Liver (tissue), 3 donors: ENCODE measurements around the gene PARN.

Experiments
- FOXA1 ChIP-seq: IDR thresholded peaks from 2 replicates; pipeline ENCODE4 v1.6.1; 2016; ENCODE audit warnings: antibody characterized with exemption
- GABPA ChIP-seq, 2 donors: IDR thresholded peaks in 1 of 2; conservative IDR thresholded peaks in 1 of 2; 2 replicates each; pipeline ENCODE4 v1.6.1; 2016; ENCODE audit warnings: antibody characterized with exemption in 2 of 2, mild to moderate bottlenecking in 1 of 2, moderate library complexity in 1 of 2
- JUND ChIP-seq, 2 donors: IDR thresholded peaks; 2 replicates each; pipeline ENCODE4 v1.6.1; 2016; ENCODE audit warnings: antibody characterized with exemption in 2 of 2
- NR2F2 ChIP-seq: IDR thresholded peaks from 2 replicates; pipeline ENCODE4 v1.6.1; 2016; ENCODE audit warnings: antibody characterized with exemption
- RAD21 ChIP-seq, 2 donors: IDR thresholded peaks; 2 replicates each; pipeline ENCODE4 v1.6.1; 2016; ENCODE audit warnings: antibody characterized with exemption in 2 of 2, mild to moderate bottlenecking in 2 of 2
- RXRA ChIP-seq, 2 donors: IDR thresholded peaks; 2 replicates each; pipeline ENCODE4 v1.6.1; 2017 to 2018; ENCODE audit warnings: antibody characterized with exemption in 2 of 2, mild to moderate bottlenecking in 1 of 2
- SP1 ChIP-seq: IDR thresholded peaks from 2 replicates; pipeline ENCODE4 v1.6.1; 2018; ENCODE audit warnings: antibody characterized with exemption, mild to moderate bottlenecking
- TF ChIP-seq, protein P1 (sequence below): fragments of 150-350 bp; IDR thresholded peaks from 2 replicates; pipeline ENCODE4 v1.5.1; 2017; ENCODE audit warnings: improper control_type of control experiment, low read depth, low read length; ENCODE audit not compliant: missing input control
- TF ChIP-seq, protein P2 (sequence below): IDR thresholded peaks from 2 replicates; pipeline ENCODE4 v1.6.1; 2016; ENCODE audit warnings: antibody characterized with exemption, mild to moderate bottlenecking
- TF ChIP-seq, protein P3 (sequence below): IDR thresholded peaks from 2 replicates; pipeline ENCODE4 v1.6.1; 2016; ENCODE audit warnings: antibody characterized with exemption
- TF ChIP-seq, protein P4 (sequence below): IDR thresholded peaks from 2 replicates; pipeline ENCODE4 v1.6.1; 2016; ENCODE audit warnings: antibody characterized with exemption
- donor health status: healthy.
- donor health status: healthy.

DNA sequence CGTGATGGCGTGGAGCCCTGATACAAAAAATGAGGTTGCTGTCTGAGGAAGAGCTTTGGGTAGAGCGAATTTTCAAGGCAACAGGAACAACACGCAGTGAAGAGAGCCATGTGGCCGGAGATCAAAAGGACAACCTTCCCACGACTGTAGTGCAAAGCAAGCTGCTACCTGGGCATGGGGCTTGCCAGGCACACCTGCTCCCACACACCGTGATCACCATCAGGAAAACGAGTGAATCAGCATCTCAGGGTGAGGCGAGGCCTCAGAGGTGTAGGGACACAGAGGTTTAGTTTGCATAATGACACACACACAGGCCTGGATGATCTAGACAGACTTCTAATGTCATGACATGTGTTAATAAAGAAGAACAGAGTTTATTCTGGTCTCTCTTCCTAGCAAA lies 65.7 kb downstream of the PARN start:
- TF ChIP-seq, protein P1, sequence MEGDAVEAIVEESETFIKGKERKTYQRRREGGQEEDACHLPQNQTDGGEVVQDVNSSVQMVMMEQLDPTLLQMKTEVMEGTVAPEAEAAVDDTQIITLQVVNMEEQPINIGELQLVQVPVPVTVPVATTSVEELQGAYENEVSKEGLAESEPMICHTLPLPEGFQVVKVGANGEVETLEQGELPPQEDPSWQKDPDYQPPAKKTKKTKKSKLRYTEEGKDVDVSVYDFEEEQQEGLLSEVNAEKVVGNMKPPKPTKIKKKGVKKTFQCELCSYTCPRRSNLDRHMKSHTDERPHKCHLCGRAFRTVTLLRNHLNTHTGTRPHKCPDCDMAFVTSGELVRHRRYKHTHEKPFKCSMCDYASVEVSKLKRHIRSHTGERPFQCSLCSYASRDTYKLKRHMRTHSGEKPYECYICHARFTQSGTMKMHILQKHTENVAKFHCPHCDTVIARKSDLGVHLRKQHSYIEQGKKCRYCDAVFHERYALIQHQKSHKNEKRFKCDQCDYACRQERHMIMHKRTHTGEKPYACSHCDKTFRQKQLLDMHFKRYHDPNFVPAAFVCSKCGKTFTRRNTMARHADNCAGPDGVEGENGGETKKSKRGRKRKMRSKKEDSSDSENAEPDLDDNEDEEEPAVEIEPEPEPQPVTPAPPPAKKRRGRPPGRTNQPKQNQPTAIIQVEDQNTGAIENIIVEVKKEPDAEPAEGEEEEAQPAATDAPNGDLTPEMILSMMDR, result no peak
- no peak for TF ChIP-seq NR2F2
- TF ChIP-seq, protein P2, sequence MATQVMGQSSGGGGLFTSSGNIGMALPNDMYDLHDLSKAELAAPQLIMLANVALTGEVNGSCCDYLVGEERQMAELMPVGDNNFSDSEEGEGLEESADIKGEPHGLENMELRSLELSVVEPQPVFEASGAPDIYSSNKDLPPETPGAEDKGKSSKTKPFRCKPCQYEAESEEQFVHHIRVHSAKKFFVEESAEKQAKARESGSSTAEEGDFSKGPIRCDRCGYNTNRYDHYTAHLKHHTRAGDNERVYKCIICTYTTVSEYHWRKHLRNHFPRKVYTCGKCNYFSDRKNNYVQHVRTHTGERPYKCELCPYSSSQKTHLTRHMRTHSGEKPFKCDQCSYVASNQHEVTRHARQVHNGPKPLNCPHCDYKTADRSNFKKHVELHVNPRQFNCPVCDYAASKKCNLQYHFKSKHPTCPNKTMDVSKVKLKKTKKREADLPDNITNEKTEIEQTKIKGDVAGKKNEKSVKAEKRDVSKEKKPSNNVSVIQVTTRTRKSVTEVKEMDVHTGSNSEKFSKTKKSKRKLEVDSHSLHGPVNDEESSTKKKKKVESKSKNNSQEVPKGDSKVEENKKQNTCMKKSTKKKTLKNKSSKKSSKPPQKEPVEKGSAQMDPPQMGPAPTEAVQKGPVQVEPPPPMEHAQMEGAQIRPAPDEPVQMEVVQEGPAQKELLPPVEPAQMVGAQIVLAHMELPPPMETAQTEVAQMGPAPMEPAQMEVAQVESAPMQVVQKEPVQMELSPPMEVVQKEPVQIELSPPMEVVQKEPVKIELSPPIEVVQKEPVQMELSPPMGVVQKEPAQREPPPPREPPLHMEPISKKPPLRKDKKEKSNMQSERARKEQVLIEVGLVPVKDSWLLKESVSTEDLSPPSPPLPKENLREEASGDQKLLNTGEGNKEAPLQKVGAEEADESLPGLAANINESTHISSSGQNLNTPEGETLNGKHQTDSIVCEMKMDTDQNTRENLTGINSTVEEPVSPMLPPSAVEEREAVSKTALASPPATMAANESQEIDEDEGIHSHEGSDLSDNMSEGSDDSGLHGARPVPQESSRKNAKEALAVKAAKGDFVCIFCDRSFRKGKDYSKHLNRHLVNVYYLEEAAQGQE, result no peak
- TF ChIP-seq GABPA (IDR thresholded peaks at IDR 0.05 in 1 of 2, conservative IDR thresholded peaks at IDR 0.05 in 1 of 2), result no peak
- TF ChIP-seq, protein P3, sequence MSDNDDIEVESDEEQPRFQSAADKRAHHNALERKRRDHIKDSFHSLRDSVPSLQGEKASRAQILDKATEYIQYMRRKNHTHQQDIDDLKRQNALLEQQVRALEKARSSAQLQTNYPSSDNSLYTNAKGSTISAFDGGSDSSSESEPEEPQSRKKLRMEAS, result peak; percentile 30
- no peak for TF ChIP-seq FOXA1
- no peak for TF ChIP-seq SP1
- TF ChIP-seq RXRA (IDR thresholded peaks at IDR 0.05), result peak in 1 of 2 donors; percentile 23
- TF ChIP-seq, protein P4, sequence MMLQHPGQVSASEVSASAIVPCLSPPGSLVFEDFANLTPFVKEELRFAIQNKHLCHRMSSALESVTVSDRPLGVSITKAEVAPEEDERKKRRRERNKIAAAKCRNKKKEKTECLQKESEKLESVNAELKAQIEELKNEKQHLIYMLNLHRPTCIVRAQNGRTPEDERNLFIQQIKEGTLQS, result no peak
- no peak for TF ChIP-seq RAD21 (IDR thresholded peaks at IDR 0.05)
- no peak for TF ChIP-seq JUND (IDR thresholded peaks at IDR 0.05)
